ENCODE data around the gene FYN. TPM values are rescaled to one million over a fixed set of nuclear protein-coding genes. Genes with fewer than 3 reads are reported as not detected.

Gene FYN
- total and polyA plus RNA-seq, 2 of the 13 experiments (the other 11 are each of a cell fraction or from before 2014, with no cell fraction given) = 15.5 to 24.6 TPM

DNA sequence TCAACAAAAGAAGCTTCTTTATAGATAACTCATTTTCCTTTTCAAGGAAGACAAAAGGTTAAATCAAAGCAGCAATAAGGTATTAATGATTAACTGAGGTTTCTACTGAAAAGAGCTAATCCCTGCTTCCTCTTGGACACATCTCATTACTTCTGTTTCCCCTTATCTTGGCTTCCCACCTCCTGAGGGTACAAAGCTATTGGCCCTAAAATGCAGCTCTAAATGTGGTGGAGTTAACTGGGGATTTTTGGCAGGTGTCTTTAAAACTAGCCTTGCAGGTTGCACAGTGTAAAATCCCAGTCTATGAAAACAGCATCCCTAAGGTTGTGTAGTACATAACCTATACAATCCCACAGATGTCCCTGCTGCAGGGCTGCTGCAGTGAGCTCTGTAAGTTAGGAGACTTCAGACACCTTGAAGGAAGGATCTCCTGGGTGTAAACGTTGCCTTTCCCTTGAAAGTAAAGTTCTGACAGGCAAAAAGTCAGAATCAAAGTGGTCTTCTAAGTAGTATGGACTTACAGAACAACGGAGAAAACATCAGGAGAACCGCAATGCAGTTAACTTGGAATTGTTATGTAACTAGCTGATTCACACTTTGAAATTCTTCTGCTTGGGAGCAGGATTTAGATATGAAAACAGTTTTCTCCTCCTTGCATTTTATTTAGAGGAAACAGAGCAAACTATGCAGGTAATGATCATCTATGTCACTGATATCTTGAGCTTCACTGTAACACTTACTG is 195.8 kb downstream of the FYN start (continued):
- TF ChIP-seq, protein P1, sequence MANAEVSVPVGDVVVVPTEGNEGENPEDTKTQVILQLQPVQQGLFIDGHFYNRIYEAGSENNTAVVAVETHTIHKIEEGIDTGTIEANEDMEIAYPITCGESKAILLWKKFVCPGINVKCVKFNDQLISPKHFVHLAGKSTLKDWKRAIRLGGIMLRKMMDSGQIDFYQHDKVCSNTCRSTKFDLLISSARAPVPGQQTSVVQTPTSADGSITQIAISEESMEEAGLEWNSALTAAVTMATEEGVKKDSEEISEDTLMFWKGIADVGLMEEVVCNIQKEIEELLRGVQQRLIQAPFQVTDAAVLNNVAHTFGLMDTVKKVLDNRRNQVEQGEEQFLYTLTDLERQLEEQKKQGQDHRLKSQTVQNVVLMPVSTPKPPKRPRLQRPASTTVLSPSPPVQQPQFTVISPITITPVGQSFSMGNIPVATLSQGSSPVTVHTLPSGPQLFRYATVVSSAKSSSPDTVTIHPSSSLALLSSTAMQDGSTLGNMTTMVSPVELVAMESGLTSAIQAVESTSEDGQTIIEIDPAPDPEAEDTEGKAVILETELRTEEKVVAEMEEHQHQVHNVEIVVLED (CRISPR knock-in tag; IDR thresholded peaks at IDR 0.05; ENCODE audit: borderline replicate concordance) = no peak
- TF ChIP-seq REL (CRISPR knock-in tag; conservative IDR thresholded peaks at IDR 0.05) (no peak), ZKSCAN5 (CRISPR knock-in tag; IDR thresholded peaks at IDR 0.05) (no peak), ZNF343 (CRISPR knock-in tag; IDR thresholded peaks at IDR 0.05) (no peak), FOXK2 (IDR thresholded peaks at IDR 0.05) (no peak), ZNF616 (CRISPR knock-in tag; IDR thresholded peaks at IDR 0.05; ENCODE audit: low read depth) (no peak), RFXAP (CRISPR knock-in tag; IDR thresholded peaks at IDR 0.05; ENCODE audit: borderline replicate concordance) (no peak), ZBTB3 (CRISPR knock-in tag; IDR thresholded peaks at IDR 0.05; ENCODE audit: borderline replicate concordance, low read depth) (no peak), CENPX (CRISPR knock-in tag; IDR thresholded peaks at IDR 0.05) (no peak), ZNF484 (CRISPR knock-in tag; IDR thresholded peaks at IDR 0.05; ENCODE audit: borderline replicate concordance, low read depth) (no peak), PLRG1 (conservative IDR thresholded peaks at IDR 0.05) (no peak), CHCHD3 (CRISPR knock-in tag; IDR thresholded peaks at IDR 0.05) (no peak), POLR2AphosphoS5 (IDR thresholded peaks at IDR 0.05; ENCODE audit: low read depth, low read length) (peak; percentile 62; the same call in 1 of the 2 replicates), ZNF274 (CRISPR knock-in tag; IDR thresholded peaks at IDR 0.05) (no peak)
- TF ChIP-seq, protein P2, sequence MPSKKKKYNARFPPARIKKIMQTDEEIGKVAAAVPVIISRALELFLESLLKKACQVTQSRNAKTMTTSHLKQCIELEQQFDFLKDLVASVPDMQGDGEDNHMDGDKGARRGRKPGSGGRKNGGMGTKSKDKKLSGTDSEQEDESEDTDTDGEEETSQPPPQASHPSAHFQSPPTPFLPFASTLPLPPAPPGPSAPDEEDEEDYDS (CRISPR knock-in tag; IDR thresholded peaks at IDR 0.05) = peak; percentile 68; the same call in 1 of the 2 replicates
- TF ChIP-seq, protein P3, sequence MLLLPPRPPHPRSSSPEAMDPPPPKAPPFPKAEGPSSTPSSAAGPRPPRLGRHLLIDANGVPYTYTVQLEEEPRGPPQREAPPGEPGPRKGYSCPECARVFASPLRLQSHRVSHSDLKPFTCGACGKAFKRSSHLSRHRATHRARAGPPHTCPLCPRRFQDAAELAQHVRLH (CRISPR knock-in tag; IDR thresholded peaks at IDR 0.05; ENCODE audit: borderline replicate concordance, low read depth) = peak; percentile 27; the same call in 1 of the 2 replicates
- TF ChIP-seq, protein P4, sequence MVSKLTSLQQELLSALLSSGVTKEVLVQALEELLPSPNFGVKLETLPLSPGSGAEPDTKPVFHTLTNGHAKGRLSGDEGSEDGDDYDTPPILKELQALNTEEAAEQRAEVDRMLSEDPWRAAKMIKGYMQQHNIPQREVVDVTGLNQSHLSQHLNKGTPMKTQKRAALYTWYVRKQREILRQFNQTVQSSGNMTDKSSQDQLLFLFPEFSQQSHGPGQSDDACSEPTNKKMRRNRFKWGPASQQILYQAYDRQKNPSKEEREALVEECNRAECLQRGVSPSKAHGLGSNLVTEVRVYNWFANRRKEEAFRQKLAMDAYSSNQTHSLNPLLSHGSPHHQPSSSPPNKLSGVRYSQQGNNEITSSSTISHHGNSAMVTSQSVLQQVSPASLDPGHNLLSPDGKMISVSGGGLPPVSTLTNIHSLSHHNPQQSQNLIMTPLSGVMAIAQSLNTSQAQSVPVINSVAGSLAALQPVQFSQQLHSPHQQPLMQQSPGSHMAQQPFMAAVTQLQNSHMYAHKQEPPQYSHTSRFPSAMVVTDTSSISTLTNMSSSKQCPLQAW (CRISPR knock-in tag; IDR thresholded peaks at IDR 0.05) = peak; percentile 73; the same call in 1 of the 2 replicates
- TF ChIP-seq, protein P5, sequence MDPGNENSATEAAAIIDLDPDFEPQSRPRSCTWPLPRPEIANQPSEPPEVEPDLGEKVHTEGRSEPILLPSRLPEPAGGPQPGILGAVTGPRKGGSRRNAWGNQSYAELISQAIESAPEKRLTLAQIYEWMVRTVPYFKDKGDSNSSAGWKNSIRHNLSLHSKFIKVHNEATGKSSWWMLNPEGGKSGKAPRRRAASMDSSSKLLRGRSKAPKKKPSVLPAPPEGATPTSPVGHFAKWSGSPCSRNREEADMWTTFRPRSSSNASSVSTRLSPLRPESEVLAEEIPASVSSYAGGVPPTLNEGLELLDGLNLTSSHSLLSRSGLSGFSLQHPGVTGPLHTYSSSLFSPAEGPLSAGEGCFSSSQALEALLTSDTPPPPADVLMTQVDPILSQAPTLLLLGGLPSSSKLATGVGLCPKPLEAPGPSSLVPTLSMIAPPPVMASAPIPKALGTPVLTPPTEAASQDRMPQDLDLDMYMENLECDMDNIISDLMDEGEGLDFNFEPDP (CRISPR knock-in tag; conservative IDR thresholded peaks at IDR 0.05) = no peak
- TF ChIP-seq, protein P6, sequence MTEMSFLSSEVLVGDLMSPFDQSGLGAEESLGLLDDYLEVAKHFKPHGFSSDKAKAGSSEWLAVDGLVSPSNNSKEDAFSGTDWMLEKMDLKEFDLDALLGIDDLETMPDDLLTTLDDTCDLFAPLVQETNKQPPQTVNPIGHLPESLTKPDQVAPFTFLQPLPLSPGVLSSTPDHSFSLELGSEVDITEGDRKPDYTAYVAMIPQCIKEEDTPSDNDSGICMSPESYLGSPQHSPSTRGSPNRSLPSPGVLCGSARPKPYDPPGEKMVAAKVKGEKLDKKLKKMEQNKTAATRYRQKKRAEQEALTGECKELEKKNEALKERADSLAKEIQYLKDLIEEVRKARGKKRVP (CRISPR knock-in tag; IDR thresholded peaks at IDR 0.05) = no peak

Measured in HepG2 (cell line).